ENCODE data around the gene STRC. TPM values are rescaled to one million over a fixed set of nuclear protein-coding genes. Genes with fewer than 3 reads are reported as not detected.
A peak's percentile ranks its signal among the peaks of the same experiment; 100 is the strongest.
"Not testable (repeated sequence)": the region's sequence is repeated elsewhere in the genome, so short reads cannot be mapped to it uniquely, and the experiment has no call there.

The STRC gene
- under 0.01 and 0.21 TPM in 2 replicates for total RNA-seq

- not testable (repeated sequence) for DNase-seq (ENCODE audit: low read depth); H3K27me3 ChIP-seq (ENCODE audit: control insufficient read depth, insufficient read depth, low read length); H3K4me3 ChIP-seq (ENCODE audit: low read depth, low read length); H3K36me3 ChIP-seq (ENCODE audit: control insufficient read depth, insufficient read depth, low read length)
Measured at GRCh38 chr15:43618700-43619099, at the start of gene STRC. Gene STRC (minus strand): TSS chr15:43618800. CDS start chr15:43618722, 78 bp downstream.

GRCh38 chr15:43666177-43666576 is 47.6 kb upstream of the STRC start:
- H3K27me3 ChIP-seq (ENCODE audit: control insufficient read depth, insufficient read depth, low read length); H3K4me3 ChIP-seq (ENCODE audit: low read depth, low read length); DNase-seq (ENCODE audit: low read depth); H3K36me3 ChIP-seq (ENCODE audit: control insufficient read depth, insufficient read depth, low read length): not testable (repeated sequence)

GRCh38 chr15:43663333-43663732 is 44.7 kb upstream of the STRC start:
- not testable (repeated sequence) for H3K27me3 ChIP-seq (ENCODE audit: control insufficient read depth, insufficient read depth, low read length); H3K36me3 ChIP-seq (ENCODE audit: control insufficient read depth, insufficient read depth, low read length); H3K4me3 ChIP-seq (ENCODE audit: low read depth, low read length); DNase-seq (ENCODE audit: low read depth)

GRCh38 chr15:43662293-43662692 is 43.7 kb upstream of the STRC start:
- not testable (repeated sequence) for H3K4me3 ChIP-seq (ENCODE audit: low read depth, low read length); H3K27me3 ChIP-seq (ENCODE audit: control insufficient read depth, insufficient read depth, low read length); H3K36me3 ChIP-seq (ENCODE audit: control insufficient read depth, insufficient read depth, low read length); DNase-seq (ENCODE audit: low read depth)

GRCh38 chr15:43659727-43660126 is 41.1 kb upstream of the STRC start:
- H3K36me3 ChIP-seq (ENCODE audit: control insufficient read depth, insufficient read depth, low read length); H3K27me3 ChIP-seq (ENCODE audit: control insufficient read depth, insufficient read depth, low read length); DNase-seq (ENCODE audit: low read depth); H3K4me3 ChIP-seq (ENCODE audit: low read depth, low read length): not testable (repeated sequence)

- DNase-seq (ENCODE audit: low read depth); H3K36me3 ChIP-seq (ENCODE audit: control insufficient read depth, insufficient read depth, low read length); H3K27me3 ChIP-seq (ENCODE audit: control insufficient read depth, insufficient read depth, low read length): not testable (repeated sequence)
Measured at GRCh38 chr15:43649430-43649926, 30.9 kb upstream of the STRC start.

GRCh38 chr15:43648649-43649429 is 30.2 kb upstream of the STRC start, which contains the start of gene CATSPER2:
Gene CATSPER2 (minus strand): TSS chr15:43648844. CDS start chr15:43648061, 783 bp downstream.
- no peaks in the 10 kb centered on the region for H3K36me3 ChIP-seq (ENCODE audit: control insufficient read depth, insufficient read depth, low read length)
- DNase-seq (ENCODE audit: low read depth) = no peak
- no peaks in the 10 kb centered on the region for H3K27me3 ChIP-seq (ENCODE audit: control insufficient read depth, insufficient read depth, low read length)
- H3K4me3 ChIP-seq (ENCODE audit: low read depth, low read length) = peak within 1 kb of the TSS; percentile 18
- no peak for TF ChIP-seq CTCF (IDR thresholded peaks at IDR 0.05; ENCODE audit: insufficient read depth, low read length, poor library complexity, severe bottlenecking)

More at GRCh38 chr15:43649430-43649926, 30.9 kb upstream of the STRC start:
- H3K4me3 ChIP-seq (ENCODE audit: low read depth, low read length) = peak overlapping the region; percentile 18

- DNase-seq (ENCODE audit: low read depth); H3K36me3 ChIP-seq (ENCODE audit: control insufficient read depth, insufficient read depth, low read length); H3K4me3 ChIP-seq (ENCODE audit: low read depth, low read length); H3K27me3 ChIP-seq (ENCODE audit: control insufficient read depth, insufficient read depth, low read length): not testable (repeated sequence)
Measured at GRCh38 chr15:43638464-43639204, 20.0 kb upstream of the STRC start.

- not testable (repeated sequence) for H3K27me3 ChIP-seq (ENCODE audit: control insufficient read depth, insufficient read depth, low read length); DNase-seq (ENCODE audit: low read depth); H3K4me3 ChIP-seq (ENCODE audit: low read depth, low read length); H3K36me3 ChIP-seq (ENCODE audit: control insufficient read depth, insufficient read depth, low read length)
Measured at GRCh38 chr15:43626937-43627336, 8.3 kb upstream of the STRC start.

- H3K4me3 ChIP-seq (ENCODE audit: low read depth, low read length) = no peak overlapping the region
- no peaks in the 10 kb centered on the region for H3K27me3 ChIP-seq (ENCODE audit: control insufficient read depth, insufficient read depth, low read length)
- H3K36me3 ChIP-seq (ENCODE audit: control insufficient read depth, insufficient read depth, low read length) = no peaks in the 10 kb centered on the region
- TF ChIP-seq CTCF (IDR thresholded peaks at IDR 0.05; ENCODE audit: insufficient read depth, low read length, poor library complexity, severe bottlenecking) = no peak
- DNase-seq (ENCODE audit: low read depth) = no peak
Measured at GRCh38 chr15:43625106-43625505, 6.5 kb upstream of the STRC start.

GRCh38 chr15:43622068-43622799 is 3.6 kb upstream of the STRC start:
- not testable (repeated sequence) for H3K27me3 ChIP-seq (ENCODE audit: control insufficient read depth, insufficient read depth, low read length); H3K4me3 ChIP-seq (ENCODE audit: low read depth, low read length); H3K36me3 ChIP-seq (ENCODE audit: control insufficient read depth, insufficient read depth, low read length); DNase-seq (ENCODE audit: low read depth)

- H3K27me3 ChIP-seq (ENCODE audit: control insufficient read depth, insufficient read depth, low read length); H3K36me3 ChIP-seq (ENCODE audit: control insufficient read depth, insufficient read depth, low read length); DNase-seq (ENCODE audit: low read depth); H3K4me3 ChIP-seq (ENCODE audit: low read depth, low read length): not testable (repeated sequence)
Measured at GRCh38 chr15:43617750-43618149, 850 bp downstream of the STRC start.

All from kidney epithelial cell (primary cell).